GM12864 (cell line): ENCODE measurements around the gene TPK1.
A peak's percentile ranks its signal among the peaks of the same experiment; 100 is the strongest.

Experiments
- DNase-seq: peaks from one replicate; pipeline ENCODE4 v3.0.0-alpha.2; 2011; ENCODE audit warnings: low read depth
- H3K4me3 ChIP-seq: 2 replicates; pipeline ENCODE4 v1.5.1; 2011; ENCODE audit warnings: mild to moderate bottlenecking, low read depth, low read length, control low read depth
- TF ChIP-seq, protein P1 (sequence below): IDR thresholded peaks from 2 replicates; pipeline ENCODE4 v1.5.1; 2011; ENCODE audit warnings: low read depth, mild to moderate bottlenecking, moderate library complexity, low read length, control low read depth, inconsistent platforms; ENCODE audit errors: missing control alignments

TPK1 gene

DNA sequence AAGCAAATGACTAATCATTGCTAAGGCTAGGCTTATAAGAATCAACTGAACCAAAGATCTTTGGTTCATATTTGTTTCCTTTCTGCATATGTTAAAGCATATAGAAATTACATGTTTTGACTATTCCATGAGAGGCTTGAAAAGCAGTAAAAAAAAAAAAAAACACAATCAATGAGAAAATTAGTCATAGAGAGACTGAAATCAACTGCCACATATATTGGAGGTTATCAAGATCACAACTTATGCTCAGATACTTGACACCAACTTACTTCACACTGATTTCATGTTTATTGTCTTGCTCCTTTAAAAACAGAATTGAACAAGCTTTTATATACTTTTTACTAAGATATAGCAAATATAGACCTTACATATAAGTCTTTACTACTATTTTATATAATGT is 161.3 kb downstream of the TPK1 start:
- no peak overlapping the region for H3K4me3 ChIP-seq
- TF ChIP-seq, protein P1, sequence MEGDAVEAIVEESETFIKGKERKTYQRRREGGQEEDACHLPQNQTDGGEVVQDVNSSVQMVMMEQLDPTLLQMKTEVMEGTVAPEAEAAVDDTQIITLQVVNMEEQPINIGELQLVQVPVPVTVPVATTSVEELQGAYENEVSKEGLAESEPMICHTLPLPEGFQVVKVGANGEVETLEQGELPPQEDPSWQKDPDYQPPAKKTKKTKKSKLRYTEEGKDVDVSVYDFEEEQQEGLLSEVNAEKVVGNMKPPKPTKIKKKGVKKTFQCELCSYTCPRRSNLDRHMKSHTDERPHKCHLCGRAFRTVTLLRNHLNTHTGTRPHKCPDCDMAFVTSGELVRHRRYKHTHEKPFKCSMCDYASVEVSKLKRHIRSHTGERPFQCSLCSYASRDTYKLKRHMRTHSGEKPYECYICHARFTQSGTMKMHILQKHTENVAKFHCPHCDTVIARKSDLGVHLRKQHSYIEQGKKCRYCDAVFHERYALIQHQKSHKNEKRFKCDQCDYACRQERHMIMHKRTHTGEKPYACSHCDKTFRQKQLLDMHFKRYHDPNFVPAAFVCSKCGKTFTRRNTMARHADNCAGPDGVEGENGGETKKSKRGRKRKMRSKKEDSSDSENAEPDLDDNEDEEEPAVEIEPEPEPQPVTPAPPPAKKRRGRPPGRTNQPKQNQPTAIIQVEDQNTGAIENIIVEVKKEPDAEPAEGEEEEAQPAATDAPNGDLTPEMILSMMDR, result no peak
- no peak for DNase-seq

DNA sequence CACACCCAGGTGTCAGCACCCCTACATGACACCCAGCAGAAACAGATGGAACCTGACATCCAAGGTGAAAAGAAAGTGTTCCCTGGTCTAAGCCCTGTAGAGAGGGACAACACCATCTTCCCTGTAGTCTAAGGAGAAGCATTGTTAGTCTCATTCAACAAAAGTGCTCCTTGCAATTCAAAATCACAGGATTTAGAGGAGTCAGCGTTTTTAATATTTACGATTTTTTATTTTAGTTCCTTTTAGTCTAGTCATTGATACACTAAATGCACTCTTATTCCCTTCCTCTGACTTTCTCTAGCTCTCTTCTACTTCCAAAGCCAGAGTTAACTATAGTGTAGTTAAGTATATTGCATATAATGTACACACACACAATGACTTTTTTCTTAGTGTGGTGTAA is 163.0 kb downstream of the TPK1 start:
- no peak overlapping the region for H3K4me3 ChIP-seq
- TF ChIP-seq, protein P1, result no peak

DNA sequence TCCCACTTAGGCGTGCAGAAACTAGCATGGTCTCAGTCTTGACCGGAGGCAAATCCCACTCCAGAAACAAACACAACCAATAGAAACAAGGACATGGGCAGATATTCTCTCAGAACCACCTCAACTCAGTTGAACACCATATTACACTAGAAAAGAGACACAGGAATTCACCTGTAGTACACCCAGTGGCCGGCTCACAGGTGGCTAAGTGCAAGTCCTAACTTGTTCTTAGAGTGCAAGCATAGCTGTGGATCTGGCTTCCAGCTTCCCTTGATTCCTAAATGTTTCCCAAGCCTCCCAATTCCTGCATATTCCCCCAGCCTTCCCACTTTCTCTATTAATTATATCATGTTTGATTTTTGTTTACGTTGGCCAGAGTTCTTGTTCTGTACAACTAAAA is 164.4 kb downstream of the TPK1 start:
- H3K4me3 ChIP-seq, result no peak overlapping the region
- TF ChIP-seq, protein P1, result no peak
- no peak for DNase-seq

More for the DNA sequence above, 163.0 kb downstream of the TPK1 start:
- DNase-seq, result no peak

DNA sequence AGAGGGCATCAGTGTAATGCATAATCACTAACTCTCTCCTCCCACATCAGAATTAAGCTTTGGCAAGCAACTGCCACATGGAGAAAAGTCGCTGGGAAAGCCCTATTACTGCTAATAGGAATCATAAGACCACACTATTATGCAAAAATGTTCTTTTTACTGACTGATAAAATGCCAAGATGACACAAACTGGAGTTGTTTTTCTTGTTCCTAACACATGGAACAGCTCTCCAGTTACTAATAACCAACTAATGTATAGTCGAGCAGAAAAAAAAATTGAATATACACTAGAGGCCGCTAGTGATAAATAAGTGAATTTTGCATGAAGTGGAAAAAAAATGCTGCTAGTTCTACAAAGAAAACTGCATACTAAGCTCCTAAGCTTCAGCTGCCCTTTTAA is 165.6 kb downstream of the TPK1 start:
- DNase-seq, result no peak
- TF ChIP-seq, protein P1, result peak; percentile 4
- H3K4me3 ChIP-seq, result no peak overlapping the region

DNA sequence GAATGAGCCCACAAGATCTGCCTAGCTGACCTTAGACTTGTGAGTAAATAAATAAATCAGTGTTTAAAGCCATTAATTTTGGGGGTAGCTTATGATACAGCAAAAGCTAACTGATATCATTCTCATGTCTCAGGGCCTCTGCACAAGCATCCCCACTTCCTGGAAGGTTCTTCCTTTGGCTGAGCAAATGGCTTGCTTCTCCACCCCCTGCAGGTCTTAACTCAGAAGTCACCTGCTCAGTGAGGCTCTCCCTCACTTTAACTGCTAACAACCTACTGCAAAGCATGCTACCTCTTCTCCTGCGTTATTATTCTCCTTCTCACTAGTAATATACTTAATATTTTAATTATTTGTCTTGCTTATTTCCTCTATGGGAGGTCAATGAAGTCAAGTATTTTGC is 167.3 kb downstream of the TPK1 start:
- H3K4me3 ChIP-seq, result no peak overlapping the region
- TF ChIP-seq, protein P1, result no peak
- no peak for DNase-seq

DNA sequence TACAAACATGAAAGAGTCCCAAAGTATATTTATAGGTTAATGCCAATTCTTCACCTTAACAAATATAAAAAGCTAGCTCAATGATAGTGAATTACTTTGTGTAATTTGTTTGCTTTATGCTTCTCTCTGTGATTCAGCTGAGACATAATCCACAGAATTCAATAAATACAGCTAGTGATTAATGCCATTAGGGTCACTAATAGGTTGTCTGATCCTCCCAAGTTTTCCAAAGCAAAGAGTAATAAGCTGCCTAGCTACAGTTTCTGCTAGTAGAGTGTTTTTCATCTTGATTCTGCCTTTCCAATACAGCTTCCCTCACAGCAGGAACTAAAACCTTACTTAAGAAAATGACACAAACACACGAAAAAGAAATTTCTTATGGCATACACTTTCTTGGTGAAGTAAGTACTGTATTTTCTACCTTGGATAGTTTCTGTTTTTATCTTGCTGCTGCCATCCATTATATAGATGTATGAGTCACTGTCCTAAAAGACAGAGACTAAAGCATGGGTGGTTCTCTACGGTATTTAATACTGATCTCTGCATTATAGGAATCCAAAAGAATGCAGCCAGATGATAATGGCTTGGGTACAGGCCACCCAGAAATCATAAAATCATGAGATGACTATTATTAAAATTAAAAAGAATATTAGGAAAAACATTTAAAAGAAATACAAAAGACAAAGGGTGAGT is 170.0 kb downstream of the TPK1 start:
- no peak overlapping the region for H3K4me3 ChIP-seq
- TF ChIP-seq, protein P1, result no peak
- no peak for DNase-seq

DNA sequence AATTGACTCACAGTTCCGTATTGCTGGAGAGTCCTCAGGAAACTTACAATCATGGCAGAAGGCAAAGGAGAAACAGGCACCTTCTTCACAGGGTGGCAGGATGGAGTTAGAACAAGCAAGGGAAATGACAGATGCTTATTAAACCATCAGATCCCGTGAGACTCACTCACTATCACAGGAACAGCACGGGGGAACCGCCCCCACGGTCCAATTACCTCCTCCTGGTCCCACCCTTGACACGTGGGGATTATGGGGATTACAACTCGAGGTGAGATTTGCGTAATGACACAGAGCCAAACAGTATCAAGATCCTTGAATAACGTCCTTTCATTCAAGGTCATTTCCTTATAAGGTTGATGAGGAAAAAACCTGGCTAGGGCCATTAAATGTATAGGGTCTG is 176.6 kb downstream of the TPK1 start:
- DNase-seq, result no peak
- no peak overlapping the region for H3K4me3 ChIP-seq
- TF ChIP-seq, protein P1, result no peak
